ENCODE data around the gene SOAT2. TPM values are rescaled to one million over a fixed set of nuclear protein-coding genes. Genes with fewer than 3 reads are reported as not detected.

SOAT2 gene
- total RNA-seq, 1 experiment from 2014 or later: not detected

- H3K9me3 Mint-ChIP-seq: peaks cover 0 to 4% of the 10 kb centered on the region in 2 experiments; a peak in 1 of 5 replicates
- no peak overlapping the region for H3T11ph ChIP-seq (ENCODE audit: low read length)
- no peak overlapping the region for H3K14ac ChIP-seq (ENCODE audit: insufficient read depth, low read length)
- H3K36me3 Mint-ChIP-seq (ENCODE audit: insufficient read depth in 1 of 3, low read depth in 3 of 3): no peaks in the 10 kb centered on the region
- no peak overlapping the region for H3K4me3 Mint-ChIP-seq
- no peak overlapping the region for H4K8ac ChIP-seq (replicated peaks; ENCODE audit: insufficient read length, low read depth, low read length)
- H3K4me1 Mint-ChIP-seq: no peaks in the 10 kb centered on the region
- H3K79me2 ChIP-seq (ENCODE audit: insufficient read depth, low read length): no peaks in the 10 kb centered on the region
- H4K5ac ChIP-seq (ENCODE audit: insufficient read length, low read depth, low read length): no peak overlapping the region
- H3K4me2 ChIP-seq (ENCODE audit: insufficient read depth, insufficient read length, low read length): no peak overlapping the region
- no peaks in the 10 kb centered on the region for H3K23me2 ChIP-seq (ENCODE audit: insufficient read length, low read depth, low read length, poor library complexity, severe bottlenecking)
- no peak overlapping the region for H3K18ac ChIP-seq (ENCODE audit: insufficient read length, low read depth, low read length)
- no peak overlapping the region for H3K9ac ChIP-seq (ENCODE audit: extremely low read depth, insufficient read length, low read length)
- H2BK15ac ChIP-seq (ENCODE audit: low read depth, low read length): no peak overlapping the region
- H2AFZ ChIP-seq (ENCODE audit: low read length): no peak overlapping the region
- no peaks in the 10 kb centered on the region for H4K20me1 ChIP-seq (ENCODE audit: control insufficient read depth, insufficient read depth, insufficient read length)
- no peak overlapping the region for H3K23ac ChIP-seq (ENCODE audit: insufficient read length, low read depth, low read length)
- H3K79me1 ChIP-seq (ENCODE audit: insufficient read depth, low read depth, low read length, poor library complexity, severe bottlenecking): no peaks in the 10 kb centered on the region
- no peak for DNase-seq
- H4K91ac ChIP-seq (ENCODE audit: insufficient read length, low read depth, low read length): no peak overlapping the region
- no peak overlapping the region for H3K27ac Mint-ChIP-seq
- peaks cover 64% of the 10 kb centered on the region for H3K27me3 Mint-ChIP-seq (ENCODE audit: low read depth)
- H2BK120ac ChIP-seq (ENCODE audit: low read depth, low read length, poor library complexity, severe bottlenecking): no peak overlapping the region
- H3K4ac ChIP-seq (ENCODE audit: low read depth, low read length): no peak overlapping the region
- TF ChIP-seq CTCF (conservative IDR thresholded peaks at IDR 0.05): no peak
- H3K56ac ChIP-seq (ENCODE audit: insufficient read length, low read depth, low read length): no peak overlapping the region
- H3K4me1 ChIP-seq (ENCODE audit: insufficient read depth, low read length): no peaks in the 10 kb centered on the region
- H2BK20ac ChIP-seq (ENCODE audit: low read depth, low read length, poor library complexity, severe bottlenecking): no peak overlapping the region
- H2BK5ac ChIP-seq (ENCODE audit: insufficient read length, low read length): no peak overlapping the region
- no peak overlapping the region for H2AK5ac ChIP-seq (ENCODE audit: insufficient read length, low read length)
- no peaks in the 10 kb centered on the region for H3K27me3 ChIP-seq (ENCODE audit: insufficient read depth, low read length)
- H3K9me3 ChIP-seq (ENCODE audit: control insufficient read depth, low read depth, low read length): no peaks in the 10 kb centered on the region
- no peak overlapping the region for H2BK12ac ChIP-seq (ENCODE audit: insufficient read length, low read depth, low read length)
- H3K27ac ChIP-seq (ENCODE audit: insufficient read length, low read depth, low read length): no peak overlapping the region
Observed at GRCh38 chr12:53124352-53124723, 21.1 kb downstream of the SOAT2 start.

All from H9 (cell line).